ENCODE measurements around the gene ELF5.

Gene ELF5

DNA sequence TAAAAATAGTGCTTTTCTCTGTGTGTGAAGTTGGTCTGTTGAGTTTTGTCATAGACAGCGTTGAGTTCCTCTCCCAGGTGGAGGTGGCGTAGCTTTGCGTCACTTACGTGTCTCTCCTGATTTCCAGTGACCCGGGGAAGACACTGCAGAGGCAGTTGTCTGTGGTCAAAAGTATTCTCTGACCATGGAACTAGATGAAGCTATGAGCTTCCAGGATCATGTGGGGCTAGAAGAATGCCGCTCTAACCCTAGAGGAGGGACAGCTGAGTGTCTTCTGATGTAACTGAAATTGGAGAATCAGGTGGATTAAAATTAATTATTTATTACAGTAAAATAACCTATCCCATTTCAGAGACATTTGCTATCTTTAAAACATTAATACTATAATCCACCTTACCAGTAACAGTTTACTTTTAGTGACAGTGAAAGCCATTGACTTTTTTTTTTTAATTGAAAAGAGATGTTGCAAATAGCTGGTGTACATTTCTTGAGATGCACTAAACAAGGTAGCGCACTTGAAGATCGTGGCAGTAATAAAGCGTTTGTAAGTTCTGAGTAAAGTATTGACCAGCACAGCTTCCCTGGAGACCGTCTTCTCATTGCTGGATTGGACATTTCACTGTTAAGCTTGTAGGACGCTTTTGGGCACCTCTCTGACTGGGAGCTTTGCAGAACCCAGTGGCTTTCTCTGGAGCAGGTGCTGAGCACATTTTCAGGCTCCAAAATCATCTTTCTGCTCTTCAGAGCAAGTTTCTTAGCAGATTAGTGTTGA lies 65.2 kb downstream of the ELF5 start:
- DNase-seq, result no peak

DNA sequence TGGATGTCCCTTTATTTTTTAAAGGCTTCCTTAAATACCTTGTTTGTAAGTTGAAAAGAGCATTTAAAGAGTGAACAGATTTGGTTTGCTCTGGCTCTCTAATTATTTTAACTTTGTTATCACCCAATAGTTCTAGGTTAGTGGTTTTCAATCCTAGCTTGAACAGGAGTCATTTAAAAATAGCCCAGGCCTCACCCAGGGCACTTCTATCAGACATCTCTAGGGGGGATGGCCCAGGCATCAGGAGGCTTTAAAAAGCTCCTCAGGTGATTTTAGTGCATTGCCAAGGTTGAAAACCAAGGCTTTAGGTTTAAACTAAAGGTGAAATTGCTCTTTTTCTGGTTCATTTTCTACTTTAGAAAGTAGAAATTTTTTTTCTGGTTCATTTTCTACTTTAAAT lies 66.5 kb downstream of the ELF5 start:
- no peak for DNase-seq

GRCh38 chr11:34446386-34446785 lies 67.2 kb downstream of the ELF5 start:
- no peak for DNase-seq

- DNase-seq, result no peak
These were observed 67.6 kb downstream of the ELF5 start for GRCh38 chr11:34445956-34446355.

GRCh38 chr11:34444428-34444827 lies 69.2 kb downstream of the ELF5 start:
- DNase-seq, result no peak

GRCh38 chr11:34443136-34443535 lies 70.5 kb downstream of the ELF5 start:
- DNase-seq, result no peak

DNA sequence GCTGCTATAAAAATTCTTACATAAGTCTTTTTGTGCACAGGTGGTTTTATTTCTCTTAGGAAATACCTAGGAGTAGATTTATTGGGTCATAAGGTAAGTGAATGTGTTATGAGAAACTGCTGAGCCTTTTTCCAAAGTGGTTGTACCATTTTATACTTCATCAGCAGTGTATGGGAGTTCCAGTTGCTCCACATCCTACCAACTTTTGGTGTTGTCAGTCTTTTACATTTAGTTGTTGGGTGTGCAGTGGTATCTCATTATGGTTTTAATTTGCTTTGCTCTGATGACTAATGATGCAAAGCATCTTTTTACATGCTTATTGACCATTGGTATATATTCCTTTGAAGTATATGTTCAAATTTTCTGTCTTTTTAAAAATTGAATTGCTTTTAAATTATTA lies 71.8 kb downstream of the ELF5 start:
- no peak for DNase-seq

- DNase-seq, result no peak
These were observed 73.9 kb downstream of the ELF5 start for GRCh38 chr11:34439610-34440198.

DNA sequence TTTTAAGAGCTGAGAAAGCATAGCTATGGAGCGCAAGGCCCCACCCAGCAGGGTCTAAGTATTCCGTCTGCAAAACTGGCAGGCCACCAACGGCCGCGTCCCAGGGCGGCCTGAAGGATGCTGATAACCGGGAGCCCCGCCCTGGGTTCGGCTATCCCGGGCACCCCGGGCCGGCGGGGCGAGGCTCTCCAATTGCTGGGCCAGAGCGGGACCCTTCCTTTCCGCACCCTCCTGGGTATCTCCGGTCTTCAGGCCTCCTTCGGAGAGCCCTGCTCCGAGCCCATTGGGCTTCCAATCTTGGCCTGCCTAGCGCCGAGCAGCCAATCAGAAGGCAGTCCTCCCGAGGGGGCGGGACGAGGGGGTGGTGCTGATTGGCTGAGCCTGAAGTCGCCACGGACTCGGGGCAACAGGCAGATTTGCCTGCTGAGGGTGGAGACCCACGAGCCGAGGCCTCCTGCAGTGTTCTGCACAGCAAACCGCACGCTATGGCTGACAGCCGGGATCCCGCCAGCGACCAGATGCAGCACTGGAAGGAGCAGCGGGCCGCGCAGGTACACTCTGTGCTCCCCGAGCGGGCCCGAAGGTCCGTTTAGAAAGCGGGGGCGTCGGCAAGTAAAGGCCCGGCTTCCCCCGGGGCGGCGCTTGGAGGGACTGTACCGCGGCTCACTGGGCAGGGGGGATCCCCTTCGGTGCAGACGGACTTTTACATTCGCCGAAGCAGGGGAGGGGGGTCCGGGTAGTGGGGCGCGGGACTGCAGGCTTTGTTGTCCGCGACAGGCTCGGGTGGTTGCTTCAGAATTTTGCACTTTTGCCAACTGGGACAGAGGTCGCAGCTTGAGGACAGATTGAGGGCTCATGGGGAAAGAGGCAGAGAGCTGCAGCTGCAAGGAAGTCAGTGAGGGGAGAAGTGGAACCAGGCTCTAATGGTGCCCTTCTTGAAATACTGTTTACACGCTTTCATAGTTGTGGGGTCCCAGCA lies 74.8 kb downstream of the ELF5 start, which contains the start of gene CAT:
Gene CAT, plus strand, starts transcription at position 406 of the 979 bp plus-strand sequence. Its CDS starts 80 bp downstream, at position 486.
- DNase-seq, result peak; percentile 92

- no peak for DNase-seq
These were observed 76.1 kb downstream of the ELF5 start for GRCh38 chr11:34437224-34438125.

GRCh38 chr11:34433899-34434298 lies 79.7 kb downstream of the ELF5 start:
- DNase-seq, result no peak

- DNase-seq, result no peak
These were observed 80.8 kb downstream of the ELF5 start for GRCh38 chr11:34432822-34433221.

- no peak for DNase-seq
These were observed 81.6 kb downstream of the ELF5 start for GRCh38 chr11:34431979-34432378.
